ENCODE data around the gene HYAL1.
A peak's percentile ranks its signal among the peaks of the same experiment; 100 is the strongest.
"Not testable (repeated sequence)": the region's sequence is repeated elsewhere in the genome, so short reads cannot be mapped to it uniquely, and the experiment has no call there.

Gene HYAL1

DNA sequence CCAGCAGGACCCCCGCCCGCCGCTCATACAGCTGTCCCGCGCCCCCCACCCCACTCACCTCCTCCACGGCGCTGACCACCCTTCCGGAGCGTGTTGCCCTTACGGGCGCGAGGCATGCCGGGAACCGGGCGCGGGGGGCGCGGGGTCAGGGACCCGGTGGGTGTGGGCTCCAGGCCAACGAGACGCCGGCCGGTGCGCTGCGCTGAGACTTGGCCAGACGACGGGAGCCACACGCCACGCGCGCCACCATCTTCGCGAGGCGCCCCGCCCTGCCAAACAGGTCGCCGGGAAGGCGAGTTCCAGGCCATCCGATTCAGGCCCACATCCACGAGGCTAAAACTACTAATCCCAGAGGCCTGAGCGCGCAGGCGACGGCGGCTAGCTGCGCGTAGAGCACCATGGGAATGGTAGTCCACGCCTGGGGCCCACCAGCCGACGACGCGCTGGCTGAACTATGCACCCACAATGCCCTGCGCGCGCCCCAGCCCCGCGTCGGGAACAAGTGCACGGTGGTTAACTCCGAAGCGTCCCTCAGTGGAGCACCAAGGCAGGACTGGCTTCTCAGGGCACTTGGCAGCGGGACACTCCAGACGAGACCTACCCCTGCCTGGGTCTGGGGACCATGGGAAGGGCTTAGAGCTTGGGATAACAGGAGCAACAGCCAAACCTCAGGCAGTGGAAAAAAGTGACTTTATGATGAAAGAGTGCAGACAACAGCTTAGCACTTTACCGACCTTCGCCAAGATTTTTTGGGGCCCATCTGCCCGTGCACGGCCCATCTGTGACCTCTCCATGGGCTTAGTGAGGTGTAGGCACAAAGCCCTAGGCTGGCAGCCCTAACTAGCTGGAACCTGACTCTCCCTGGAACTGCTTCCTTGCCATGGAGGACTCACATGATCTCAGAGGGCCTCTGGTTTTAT lies 11.0 kb downstream of the HYAL1 start, which contains the start of gene IFRD2:
Gene IFRD2 (minus strand): TSS at position 271 of the 920 bp plus-strand sequence. CDS start 155 bp downstream, at position 116.
- peak; percentile 99 for DNase-seq

DNA sequence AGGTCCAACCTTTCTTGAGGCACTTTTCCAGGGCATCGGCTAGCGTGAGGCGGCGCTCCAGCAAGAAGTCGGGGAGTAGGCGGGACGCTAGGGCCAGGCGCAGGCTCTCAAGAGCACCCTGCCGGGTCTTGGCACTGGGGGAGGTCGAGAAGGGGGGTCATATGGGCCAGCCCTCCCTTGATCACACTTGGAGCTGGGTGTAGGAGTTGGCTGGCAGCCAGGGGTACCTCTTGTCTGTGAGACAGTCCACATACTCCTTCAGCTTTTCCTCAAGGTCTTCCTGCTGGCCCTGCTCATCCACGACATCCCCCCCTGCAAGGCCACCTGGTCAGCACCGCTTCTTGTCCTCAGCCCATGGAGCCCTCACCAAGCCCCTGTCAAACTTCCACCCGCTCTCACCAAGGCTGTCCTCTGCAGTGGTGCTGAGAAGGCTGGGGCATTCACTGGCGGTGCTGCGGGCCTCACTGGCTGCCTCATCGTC lies 13.2 kb downstream of the HYAL1 start:
- DNase-seq = no peak

DNA sequence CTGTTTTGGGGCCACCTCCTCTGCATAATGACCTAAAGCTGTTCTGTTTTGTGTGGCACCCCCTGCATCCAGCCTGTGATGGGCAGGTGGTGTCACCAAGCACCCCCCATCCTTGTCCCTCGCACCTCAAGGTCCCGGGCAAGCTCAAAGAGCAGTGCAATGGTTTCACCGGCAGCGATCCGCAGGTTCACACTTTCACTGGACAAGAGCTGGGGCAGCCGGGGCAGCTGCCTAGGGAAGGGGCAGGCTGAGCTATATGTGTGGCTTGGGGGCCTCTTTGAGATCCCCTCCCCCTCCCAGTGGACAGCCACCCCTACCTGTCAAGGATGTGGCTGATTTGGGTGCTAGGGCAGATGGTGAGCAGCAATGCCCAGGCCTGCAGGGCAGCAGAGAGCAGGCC lies 14.2 kb downstream of the HYAL1 start:
- DNase-seq = no peak

DNA sequence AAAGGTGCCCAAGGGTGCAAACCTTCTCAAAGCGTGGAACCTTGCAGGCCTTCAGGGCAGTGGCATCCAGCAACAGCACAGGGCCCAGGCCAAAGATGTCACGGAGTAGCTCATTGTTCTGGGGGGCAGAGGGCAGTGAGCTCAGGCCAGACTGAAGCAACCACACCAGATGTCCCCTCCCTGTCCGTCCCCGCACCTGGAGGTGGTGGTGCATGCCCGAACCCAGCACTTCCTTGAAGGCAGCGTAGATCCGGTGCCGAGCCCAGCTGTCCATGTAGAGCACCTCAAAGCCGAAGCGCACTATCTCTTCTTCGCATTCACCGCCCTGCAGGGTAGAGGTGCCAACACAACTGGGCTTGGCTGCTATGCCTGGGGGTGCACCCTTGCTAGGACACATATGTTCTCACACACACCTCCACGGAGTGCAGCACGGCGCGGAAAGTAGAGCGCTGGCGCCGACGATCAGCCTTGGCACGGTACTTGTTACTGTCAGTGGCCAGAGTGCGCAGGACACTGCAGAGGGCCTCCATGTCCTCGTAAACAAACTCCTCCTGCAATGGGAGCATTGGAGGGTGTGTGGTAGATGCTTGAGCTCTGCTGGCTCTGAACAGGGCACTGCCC lies 14.9 kb downstream of the HYAL1 start:
- DNase-seq = no peak

DNA sequence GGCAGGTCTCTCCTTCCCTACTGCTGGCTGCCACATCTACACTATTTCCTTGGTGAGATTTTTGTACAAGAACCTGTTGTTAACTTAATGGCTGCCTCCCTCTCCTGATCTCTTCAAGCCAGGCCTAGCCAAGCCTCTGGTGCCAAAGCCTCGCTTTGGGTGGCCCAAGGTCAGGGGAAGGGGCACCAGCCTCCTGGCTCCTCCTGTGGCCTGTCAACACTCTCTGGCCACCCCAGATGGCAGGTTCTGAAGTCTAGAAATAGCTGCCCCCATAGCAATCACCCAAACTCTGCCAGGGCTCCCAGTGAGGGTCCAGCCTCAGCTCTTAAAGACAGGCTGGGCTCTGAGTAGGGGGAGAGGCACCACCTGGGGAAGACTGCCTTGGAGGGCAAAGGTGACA lies 16.1 kb downstream of the HYAL1 start:
- no peak for DNase-seq

DNA sequence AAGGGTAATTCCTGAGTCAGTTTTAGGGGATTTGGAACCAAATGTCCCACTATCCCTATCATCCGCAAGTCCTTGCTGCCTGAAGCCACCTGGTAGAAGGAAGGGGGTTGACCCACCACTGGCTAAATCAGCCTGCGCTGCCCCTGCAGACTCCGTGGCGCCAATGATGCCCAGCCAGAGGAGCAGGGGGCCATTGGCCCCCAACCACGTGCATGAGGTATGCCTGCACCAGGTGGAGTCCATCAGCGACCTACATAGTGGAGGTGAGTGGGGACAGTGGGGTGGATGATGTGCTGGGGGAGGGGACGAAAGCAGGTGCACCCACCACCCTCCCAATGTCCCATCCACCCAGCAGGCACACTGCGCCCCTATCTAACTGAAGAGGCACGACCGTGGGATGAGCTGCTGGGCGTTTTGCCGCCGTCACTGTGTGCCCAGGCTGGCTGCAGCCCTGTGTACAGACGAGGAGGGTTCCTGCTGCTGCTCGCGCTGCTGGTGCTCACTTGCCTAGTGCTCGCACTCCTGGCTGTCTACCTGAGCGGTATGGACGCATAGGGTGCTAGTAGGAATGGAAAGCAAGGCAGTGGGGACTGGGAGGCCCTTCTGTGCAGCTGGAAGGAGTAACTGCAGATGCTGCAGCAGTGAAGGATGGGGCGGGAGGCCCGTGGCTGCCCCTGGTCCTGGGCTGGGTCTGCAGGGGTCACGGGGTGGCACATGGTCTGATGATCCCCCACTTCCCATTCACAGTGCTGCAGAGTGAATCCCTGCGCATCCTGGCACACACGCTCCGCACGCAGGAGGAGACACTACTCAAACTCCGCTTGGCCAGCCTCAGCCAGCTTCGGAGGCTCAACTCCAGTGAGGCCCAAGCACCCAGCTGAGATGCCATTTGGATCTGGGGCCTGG lies 16.8 kb downstream of the HYAL1 start:
- no peak for DNase-seq

DNA sequence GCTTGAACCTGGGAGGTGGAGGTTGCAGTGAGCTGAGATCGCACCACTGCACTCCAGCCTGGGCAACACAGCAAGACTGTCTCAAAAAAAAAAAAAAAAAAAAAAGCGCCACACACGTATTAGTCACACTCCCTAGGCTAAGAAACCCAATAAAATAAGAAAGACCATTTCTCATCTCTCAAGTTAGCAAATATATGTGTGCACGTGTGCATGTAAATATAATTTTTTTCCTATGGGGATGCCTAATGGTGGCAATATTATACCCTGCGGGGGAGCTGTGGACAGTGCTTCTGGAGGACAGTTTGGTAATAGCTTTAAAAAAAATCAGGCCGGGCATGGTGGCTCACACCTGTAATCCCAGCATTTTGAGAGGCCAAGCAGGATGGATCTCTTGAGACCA lies 19.3 kb downstream of the HYAL1 start:
- not testable (repeated sequence) for DNase-seq

DNA sequence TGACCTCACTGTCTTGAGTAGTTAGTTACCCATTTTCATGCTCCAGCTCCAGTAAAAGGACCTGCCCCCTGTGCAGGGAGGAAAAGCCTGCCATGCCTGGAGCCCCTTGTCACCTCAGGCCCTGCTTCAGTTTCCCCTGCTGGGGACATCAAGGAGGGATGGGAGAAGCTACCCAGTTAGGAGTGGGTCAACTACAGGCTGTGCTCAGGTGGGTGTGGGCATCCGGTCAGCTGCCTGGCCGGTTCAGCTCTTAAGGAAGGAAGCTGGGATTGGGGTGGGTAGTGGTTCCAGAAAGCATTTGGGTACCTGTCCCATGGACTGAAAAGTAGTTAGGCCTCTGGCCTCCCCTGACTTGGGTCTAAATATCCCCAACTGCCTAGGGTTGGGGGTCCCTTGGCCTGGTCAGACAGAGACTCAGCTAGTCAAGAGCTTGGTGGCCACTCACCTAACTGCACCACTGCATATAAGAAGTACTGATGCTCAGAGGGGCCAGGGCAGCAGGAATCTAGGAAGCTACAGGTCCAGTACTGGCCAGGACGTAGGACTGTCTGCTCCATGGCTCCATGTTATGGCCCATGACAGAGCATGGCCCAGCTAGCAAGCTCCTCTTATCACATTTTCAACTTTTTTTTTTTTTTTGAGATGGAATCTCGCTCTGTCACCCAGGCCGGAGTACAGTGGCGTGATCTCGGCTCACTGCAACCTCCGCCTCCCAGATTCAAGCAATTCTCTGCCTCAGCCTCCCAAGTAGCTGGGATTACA lies 23.9 kb downstream of the HYAL1 start:
- DNase-seq = no peak

DNA sequence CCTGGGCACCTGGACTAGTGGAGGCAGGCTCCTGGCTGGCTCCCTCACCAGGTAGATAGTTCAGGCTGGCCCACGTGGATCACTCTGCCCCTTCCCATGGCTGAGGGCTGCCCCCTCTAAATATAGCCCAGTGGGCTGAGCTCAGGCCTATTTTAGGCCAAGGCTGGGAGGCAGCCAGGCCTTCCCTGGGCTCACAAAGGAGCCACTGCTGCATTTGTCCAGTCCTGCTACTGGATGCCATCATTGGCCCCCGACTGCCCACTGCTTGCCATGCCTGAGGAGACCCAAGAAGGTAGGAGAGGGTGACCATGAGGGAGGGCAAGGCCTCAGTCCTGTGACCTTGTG lies 24.5 kb downstream of the HYAL1 start, which contains the start of gene LSMEM2:
Gene LSMEM2 (plus strand): TSS at position 208 of the 345 bp plus-strand sequence. CDS start 27 bp downstream, at position 235.
- DNase-seq = no peak

DNA sequence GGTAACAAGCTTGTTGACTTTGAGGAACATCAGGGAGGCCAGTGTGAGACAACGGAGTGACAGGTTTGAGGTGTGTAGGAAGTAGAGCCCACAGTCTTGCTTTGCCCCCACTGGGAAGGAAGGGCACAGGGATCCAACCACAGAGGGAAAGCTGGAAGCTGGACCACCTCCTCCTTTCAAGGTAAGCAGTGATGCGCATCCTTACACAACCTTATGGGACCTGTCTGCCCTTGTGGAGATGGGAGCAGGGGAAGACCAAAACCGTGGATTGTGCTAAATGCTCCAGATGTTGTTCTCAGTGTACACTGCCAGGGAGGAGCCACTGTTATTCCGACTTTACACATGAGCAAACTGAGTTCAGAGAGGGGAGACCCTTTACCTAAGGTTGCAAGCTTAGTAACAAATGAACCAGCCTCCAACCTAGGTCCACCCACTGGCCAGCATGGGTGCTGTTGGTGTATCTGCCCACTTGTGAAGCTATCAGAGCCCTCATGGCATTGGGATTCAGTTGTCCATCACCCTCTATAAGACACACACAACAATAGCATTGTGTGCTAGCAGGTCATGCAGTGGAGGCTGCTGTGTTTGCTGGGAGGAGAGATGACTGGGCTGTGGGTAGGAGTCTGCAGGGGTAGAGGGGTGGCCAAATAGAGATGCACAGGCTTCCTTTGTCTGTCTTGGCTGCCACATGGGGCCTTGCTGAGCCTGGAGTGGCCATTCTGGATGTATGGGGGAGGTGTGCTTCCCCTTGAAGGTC lies 25.1 kb downstream of the HYAL1 start:
- no peak for DNase-seq

DNA sequence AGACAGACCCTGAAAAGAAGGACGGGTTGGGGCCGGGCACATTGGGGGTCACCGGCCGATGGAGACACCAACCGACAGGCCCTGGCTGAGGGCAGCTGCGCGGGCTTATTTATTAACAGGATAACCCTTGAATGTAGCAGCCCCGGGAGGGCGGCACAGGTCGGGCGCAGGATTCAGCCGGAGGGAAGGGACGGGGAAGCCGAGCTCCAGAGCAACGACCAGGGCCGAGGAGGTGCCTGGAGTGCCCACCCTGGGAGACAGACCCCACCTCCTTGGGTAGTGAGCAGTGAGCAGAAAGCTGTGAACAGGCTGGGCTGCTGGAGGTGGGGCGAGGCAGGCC lies 26.6 kb downstream of the HYAL1 start:
- DNase-seq = no peak

DNA sequence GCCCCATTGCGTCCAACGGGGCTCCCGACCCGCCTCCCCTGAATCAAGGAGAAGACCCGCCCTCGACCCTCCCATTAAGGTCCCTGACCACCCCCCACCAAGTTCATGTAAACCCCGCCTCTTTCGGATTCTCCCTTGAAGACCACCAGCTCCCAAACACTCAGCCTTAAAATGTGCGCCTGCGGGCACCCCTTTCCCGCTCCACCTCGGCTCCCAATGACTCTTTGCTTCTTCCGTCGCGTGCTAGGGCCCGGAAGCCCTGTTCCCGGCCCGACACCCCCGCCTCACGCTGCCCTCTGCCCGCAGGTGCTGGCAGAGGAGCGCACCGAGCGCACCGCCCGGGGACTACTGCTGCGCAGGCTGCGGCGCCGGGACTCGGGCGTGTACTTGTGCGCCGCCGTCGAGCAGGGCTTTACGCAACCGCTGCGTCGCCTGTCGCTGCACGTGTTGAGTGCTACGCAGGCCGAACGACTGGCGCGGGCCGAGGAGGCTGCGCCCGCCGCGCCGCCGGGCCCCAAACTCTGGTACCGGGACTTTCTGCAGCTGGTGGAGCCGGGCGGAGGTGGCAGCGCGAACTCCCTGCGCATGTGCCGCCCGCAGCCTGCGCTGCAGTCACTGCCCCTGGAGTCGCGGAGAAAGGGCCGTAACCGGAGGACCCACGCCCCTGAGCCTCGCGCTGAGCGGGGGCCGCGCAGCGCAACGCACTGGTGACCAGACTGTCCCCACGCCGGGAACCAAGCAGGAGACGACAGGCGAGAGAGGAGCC lies 27.2 kb downstream of the HYAL1 start:
- no peak for DNase-seq

DNA sequence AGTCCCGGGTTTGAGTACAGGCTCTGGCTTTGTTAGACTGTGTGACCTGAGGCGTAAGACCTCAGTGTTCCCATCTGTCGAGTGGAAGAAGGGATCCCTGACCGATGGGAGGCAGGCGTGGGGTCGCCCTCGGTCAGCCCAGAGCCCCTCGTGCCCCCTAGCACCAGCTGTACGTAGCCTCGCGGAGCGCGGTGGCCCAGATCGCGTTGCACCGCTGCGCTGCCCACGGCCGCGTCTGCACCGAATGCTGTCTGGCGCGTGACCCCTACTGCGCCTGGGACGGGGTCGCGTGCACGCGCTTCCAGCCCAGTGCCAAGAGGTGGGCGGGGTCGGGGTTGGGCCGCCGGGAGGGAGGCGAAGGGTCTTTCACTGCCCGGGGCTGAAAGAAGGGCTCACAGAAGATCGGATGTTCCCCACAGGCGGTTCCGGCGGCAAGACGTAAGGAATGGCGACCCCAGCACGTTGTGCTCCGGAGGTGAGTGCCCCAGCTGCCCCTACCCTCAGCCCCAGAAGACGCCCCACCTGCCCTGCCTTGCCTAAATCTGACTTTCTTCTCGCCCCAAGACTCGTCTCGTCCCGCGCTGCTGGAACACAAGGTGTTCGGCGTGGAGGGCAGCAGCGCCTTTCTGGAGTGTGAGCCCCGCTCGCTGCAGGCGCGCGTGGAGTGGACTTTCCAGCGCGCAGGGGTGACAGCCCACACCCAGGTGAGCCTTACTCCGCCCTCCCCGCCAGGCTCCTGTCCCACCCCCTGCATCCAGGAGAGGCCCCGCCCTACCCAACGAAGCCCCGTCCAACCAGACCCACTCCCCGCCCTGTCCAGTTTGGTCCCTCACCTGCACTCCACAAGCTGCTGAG lies 28.0 kb downstream of the HYAL1 start:
- peak; percentile 62 for DNase-seq

DNA sequence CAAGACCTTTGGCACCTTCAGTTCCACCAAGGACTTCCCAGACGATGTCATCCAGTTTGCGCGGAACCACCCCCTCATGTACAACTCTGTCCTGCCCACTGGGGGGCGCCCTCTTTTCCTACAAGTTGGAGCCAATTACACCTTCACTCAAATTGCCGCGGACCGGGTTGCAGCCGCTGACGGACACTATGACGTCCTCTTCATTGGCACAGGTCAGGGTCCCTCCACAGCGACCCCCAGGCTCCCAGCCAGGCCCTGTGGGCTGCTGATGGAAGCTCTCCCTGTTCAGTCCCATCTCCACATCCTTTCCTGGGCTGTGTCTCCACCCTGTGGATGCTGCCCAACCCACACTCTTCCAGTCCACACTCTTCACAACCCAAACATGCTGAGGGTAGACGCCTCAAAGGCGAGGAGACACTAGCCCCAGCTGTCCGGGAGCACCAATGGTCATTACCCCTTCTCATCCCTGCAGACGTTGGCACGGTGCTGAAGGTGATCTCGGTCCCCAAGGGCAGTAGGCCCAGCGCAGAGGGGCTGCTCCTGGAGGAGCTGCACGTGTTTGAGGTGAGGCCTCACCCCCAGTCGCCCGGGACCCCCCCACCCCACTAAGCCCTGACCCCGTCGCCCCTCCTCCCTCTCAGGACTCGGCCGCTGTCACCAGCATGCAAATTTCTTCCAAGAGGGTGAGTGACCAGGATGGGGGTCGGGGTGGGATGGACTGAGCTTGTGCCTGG lies 28.8 kb downstream of the HYAL1 start:
- DNase-seq = peak; percentile 82

DNA sequence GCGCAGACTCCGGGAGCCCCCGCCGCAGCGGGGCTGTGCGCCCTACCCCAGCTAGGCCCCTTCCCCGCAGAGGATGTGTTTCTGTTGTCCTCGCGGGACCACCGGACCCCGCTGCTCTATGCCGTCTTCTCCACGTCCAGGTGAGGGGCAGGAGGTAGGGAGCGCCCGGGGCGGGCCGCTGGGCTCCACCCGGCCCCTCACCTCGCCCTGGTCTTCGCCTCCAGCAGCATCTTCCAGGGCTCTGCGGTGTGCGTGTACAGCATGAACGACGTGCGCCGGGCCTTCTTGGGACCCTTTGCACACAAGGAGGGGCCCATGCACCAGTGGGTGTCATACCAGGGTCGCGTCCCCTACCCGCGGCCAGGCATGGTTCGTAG lies 29.7 kb downstream of the HYAL1 start:
- no peak for DNase-seq

DNA sequence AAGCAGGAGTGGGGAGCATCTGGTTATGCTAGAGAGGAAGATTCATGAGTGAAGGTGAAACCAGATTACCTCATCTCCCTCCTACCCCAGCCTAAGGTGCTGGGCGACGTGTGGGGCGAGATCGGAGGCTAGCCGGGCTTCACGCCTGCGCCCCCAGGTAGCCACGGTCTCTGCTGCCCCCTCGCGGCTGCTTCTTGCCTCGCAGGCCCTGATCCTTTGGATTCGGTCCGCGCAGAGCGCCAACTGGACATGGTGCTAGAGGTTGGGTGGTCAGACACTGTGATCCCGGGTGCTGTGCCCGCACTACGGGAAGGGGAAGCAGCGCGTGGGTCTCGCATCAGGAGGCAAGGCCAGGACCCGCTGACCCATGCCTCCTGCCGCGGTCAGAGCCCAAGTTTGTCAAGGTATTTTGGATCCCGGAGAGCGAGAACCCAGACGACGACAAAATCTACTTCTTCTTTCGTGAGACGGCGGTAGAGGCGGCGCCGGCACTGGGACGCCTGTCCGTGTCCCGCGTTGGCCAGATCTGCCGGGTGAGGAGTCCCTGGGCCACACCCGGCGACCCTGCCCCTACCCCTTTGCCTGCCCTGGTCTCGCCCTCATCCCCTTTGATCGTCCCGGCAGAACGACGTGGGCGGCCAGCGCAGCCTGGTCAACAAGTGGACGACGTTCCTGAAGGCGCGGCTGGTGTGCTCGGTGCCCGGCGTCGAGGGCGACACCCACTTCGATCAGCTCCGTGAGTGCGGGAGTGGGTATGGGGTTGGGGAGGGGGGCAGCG lies 30.3 kb downstream of the HYAL1 start:
- DNase-seq = peak; percentile 95

DNA sequence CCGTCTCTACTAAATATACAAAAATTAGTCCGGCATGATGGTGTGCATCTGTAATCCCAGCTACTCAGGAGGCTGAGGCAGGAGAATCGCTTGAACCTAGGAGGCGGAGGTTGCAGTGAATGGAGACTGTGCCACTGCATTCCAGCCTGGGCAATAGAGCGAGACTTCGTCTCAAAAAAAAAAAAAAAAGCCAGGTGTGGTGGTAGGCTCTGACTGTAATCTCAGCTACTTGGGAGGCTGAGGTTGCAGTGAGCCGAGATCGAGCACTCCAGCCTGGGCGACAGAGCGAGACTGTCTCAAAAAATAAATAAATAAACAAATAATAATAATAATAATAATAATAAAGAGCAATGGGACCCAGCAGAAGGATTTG lies 30.9 kb downstream of the HYAL1 start:
- DNase-seq = not testable (repeated sequence)

DNA sequence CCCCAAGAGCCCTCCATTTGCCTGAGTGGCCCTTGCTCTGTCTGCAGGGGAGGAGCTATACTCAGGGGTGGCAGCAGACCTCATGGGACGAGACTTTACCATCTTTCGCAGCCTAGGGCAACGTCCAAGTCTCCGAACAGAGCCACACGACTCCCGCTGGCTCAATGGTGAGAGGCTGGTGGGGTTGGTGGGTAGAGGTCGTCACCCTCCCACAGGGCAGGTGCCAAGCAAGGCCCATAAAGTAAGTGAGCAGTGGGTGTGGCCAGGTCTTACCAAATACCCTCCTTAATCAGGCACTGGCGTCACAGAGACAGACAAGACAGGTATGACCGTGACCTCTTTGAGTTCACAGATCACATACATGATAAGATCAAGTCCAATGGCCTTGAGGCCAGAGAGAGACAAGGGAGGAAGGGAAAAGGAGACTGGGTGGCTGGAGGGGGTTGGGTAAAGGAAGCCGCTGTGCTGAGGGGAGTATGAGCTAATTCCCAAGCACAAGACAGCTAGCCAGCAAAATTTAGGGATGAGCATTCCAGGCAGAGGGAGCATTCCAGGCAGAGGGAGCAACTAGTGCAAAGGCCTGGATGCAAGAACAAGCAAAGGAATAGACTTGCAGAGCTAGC lies 31.9 kb downstream of the HYAL1 start:
- DNase-seq = no peak

Measured in eye (tissue), 1 donor.